ENCODE data around the gene RPL35. TPM values are rescaled to one million over a fixed set of nuclear protein-coding genes. Genes with fewer than 3 reads are reported as not detected.

Gene RPL35
- total and polyA plus RNA-seq, 2 of the 8 experiments (the other 6 are each of a cell fraction or from before 2014, with no cell fraction given), result 1,831 to 2,448 TPM

DNA sequence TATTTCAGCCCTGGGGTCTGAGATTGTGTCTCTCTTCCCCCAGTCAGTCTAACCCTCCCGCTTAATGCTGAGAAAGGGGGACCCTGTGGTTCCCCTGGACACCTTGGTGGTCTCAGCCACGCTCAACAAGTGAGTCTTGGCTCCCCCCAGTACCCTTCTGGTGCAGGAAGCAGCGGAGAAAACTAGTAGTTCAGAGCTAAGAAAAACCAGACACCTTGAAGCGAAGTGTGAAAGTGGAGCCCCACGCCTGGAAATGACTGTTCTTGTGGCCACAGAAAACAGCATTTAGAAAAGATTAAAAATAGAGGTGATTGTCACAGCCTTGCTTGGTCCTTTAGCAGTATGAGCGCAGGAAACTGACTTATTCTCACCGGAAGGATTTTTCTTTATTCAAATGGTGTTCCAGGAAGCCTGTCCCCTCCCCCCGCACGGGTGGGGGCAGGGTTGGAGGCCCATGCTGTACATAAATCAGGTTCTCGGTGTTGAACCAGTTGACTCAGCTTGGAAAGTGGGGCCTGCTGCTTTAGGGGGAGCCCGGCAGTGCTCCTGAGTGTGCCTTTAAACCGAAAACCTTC lies 8.3 kb upstream of the RPL35 start:
- H3K4me1 ChIP-seq (replicated peaks in 1 of 4; ENCODE audit: control insufficient read depth in 3 of 4, insufficient read depth in 4 of 4, low read length in 3 of 4), result peaks cover 4 to 20% (median 13%) of the 10 kb centered on the region in 4 experiments
- no peak overlapping the region for H2AFZ ChIP-seq (ENCODE audit: low read length)
- H2BK5ac ChIP-seq (ENCODE audit: low read depth, low read length), result 0 out of 2 replicates have a peak overlapping the region, but pooled peaks have one; percentile 60
- ChIA-PET CTCF (ENCODE audit: partially characterized antibody) (interaction anchor here (0.7 to 5.1 kb wide), 5 partner anchors 9 to 274 kb away, joined by 3 to 18 read pairs (median 6); partner anchors contain the start of gene WDR38), POLR2A (ENCODE audit: partially characterized antibody) (interaction anchor here (0.7 to 31.1 kb wide), 5 partner anchors 7 to 303 kb away, joined by 3 to 573 read pairs (median 4); partner anchors contain the start of genes ARPC5L, RPL35 and WDR38)
- H2BK120ac ChIP-seq (replicated peaks; ENCODE audit: low read depth, low read length), result no peak overlapping the region
- no peak overlapping the region for H2BK15ac ChIP-seq (ENCODE audit: low read length)
- 0 out of 2 replicates have a peak overlapping the region, but pooled peaks have one; percentile 1 for H2BK12ac ChIP-seq (ENCODE audit: low read depth, low read length)
- WGBS, 2 experiments (ENCODE audit: extremely low coverage in 1 of 2, insufficient coverage in 1 of 2, insufficient read length in 1 of 2, insufficient replicate concordance in 2 of 2, low coverage in 1 of 2, low lambda C conversion rate in 2 of 2, missing lambda C conversion rate in 1 of 2), result 37% methylated on average over 12 of the region's 12 CpGs; no CpG with 5 or more reads in 1 of the 2 experiments
- peaks cover 23 to 29% of the 10 kb centered on the region in 2 experiments for H4K20me1 ChIP-seq (replicated peaks in 1 of 2; ENCODE audit: control insufficient read depth in 1 of 2, insufficient read depth in 2 of 2, low read length in 2 of 2)
- H2AK5ac ChIP-seq (ENCODE audit: low read depth, low read length), result peak overlapping the region; percentile 55; the same call in 1 of the 2 replicates
- no peak overlapping the region for H4K91ac ChIP-seq (replicated peaks; ENCODE audit: insufficient read length, low read length)
- H4K5ac ChIP-seq (ENCODE audit: insufficient read length, low read depth, low read length), result no peak overlapping the region
- H3K36me3 ChIP-seq (ENCODE audit: control insufficient read depth in 2 of 4, insufficient read depth in 4 of 4, low read length in 3 of 4), result peaks cover 4 to 24% (median 13%) of the 10 kb centered on the region in 4 experiments; a peak in 6 of 8 replicates
- TF ChIP-seq SIN3A (conservative IDR thresholded peaks at IDR 0.05 in 1 of 2, IDR thresholded peaks at IDR 0.05 in 1 of 2; ENCODE audit: low read depth in 1 of 2, low read length in 2 of 2) (peak in 1 of 2 experiments; percentile 13; a peak in 1 of 4 replicates), CBX8 (IDR thresholded peaks at IDR 0.05; ENCODE audit: borderline replicate concordance, low read depth, low read length) (no peak)
- H3K9ac ChIP-seq (replicated peaks in 1 of 4; ENCODE audit: extremely low read depth in 1 of 4, low read depth in 3 of 4, low read length in 3 of 4), result peak overlapping the region; percentile 80 to 90 (median 84)
- DNase-seq (ENCODE audit: low read depth in 1 of 2, low spot score in 2 of 2) (no peak), FAIRE-seq (no peak)
- H3K79me2 ChIP-seq (ENCODE audit: control insufficient read depth in 1 of 2, insufficient read depth in 2 of 2, low read length in 2 of 2), result peaks cover 20 to 62% of the 10 kb centered on the region in 2 experiments
- H3K23me2 ChIP-seq (ENCODE audit: low read depth, low read length), result peaks cover 8% of the 10 kb centered on the region
- H3K27me3 ChIP-seq (replicated peaks in 1 of 4; ENCODE audit: control insufficient read depth in 3 of 4, extremely low read depth in 1 of 4, insufficient read depth in 3 of 4, low read length in 3 of 4), result no peaks in the 10 kb centered on the region
- H3K14ac ChIP-seq (ENCODE audit: insufficient read length), result no peak overlapping the region
- no peak overlapping the region for H3K4ac ChIP-seq (replicated peaks; ENCODE audit: insufficient read length, low read depth, low read length)
- no peak overlapping the region for H3K18ac ChIP-seq (ENCODE audit: extremely low read depth, low read length)
- H3K4me3 ChIP-seq (ENCODE audit: extremely low read depth in 1 of 4, insufficient read depth in 2 of 4, low read depth in 3 of 4, low read length in 4 of 4), result peak overlapping the region; percentile 86 to 95 (median 95)
- no peak overlapping the region for H4K8ac ChIP-seq (ENCODE audit: extremely low read depth, insufficient read depth, low read length)
- peaks cover 0 to 3% of the 10 kb centered on the region in 2 experiments; a peak in 1 of 4 replicates for H3K9me3 ChIP-seq (ENCODE audit: insufficient read depth in 2 of 2, low read depth in 1 of 2, low read length in 1 of 2)
- H3K4me2 ChIP-seq (ENCODE audit: insufficient read depth in 1 of 2, low read depth in 2 of 2, low read length in 2 of 2), result peak overlapping the region; percentile 91 to 92
- peaks cover 11% of the 10 kb centered on the region for H3K79me1 ChIP-seq (ENCODE audit: low read depth, low read length)
- peak overlapping the region; percentile 82; the same call in 1 of the 2 replicates for H3K27ac ChIP-seq (ENCODE audit: low read depth, low read length)
- H3K23ac ChIP-seq (ENCODE audit: insufficient read length), result no peak overlapping the region
- H2BK20ac ChIP-seq (ENCODE audit: low read length), result no peak overlapping the region
- no peak overlapping the region for H3K56ac ChIP-seq (replicated peaks; ENCODE audit: insufficient read length, low read depth, low read length)
